Psoas muscle (tissue), 8 donors: ENCODE data around the gene UPF1. TPM values are rescaled to one million over a fixed set of nuclear protein-coding genes. Genes with fewer than 3 reads are reported as not detected.
"Not testable (repeated sequence)": the region's sequence is repeated elsewhere in the genome, so short reads cannot be mapped to it uniquely, and the experiment has no call there.

Source experiments
- ATAC-seq, 4 donors: fragments of 200-7000 bp; cut with Tn5 transposase; one replicate each; pipeline ENCODE4 v1.9.1; 2020; ENCODE audit warnings: moderate library complexity in 3 of 4, mild to moderate bottlenecking in 2 of 4
- DNase-seq, 2 donors: peaks; one replicate each; pipeline ENCODE4 v3.0.0-alpha.2; 2020
- H3K27ac ChIP-seq: fragments of 200-600 bp; one replicate; pipeline ENCODE4 v1.8.0; 2022
- H3K27me3 ChIP-seq, 3 donors: fragments of 200-600 bp in 1 of 3; one replicate each; pipeline versions ENCODE4 v1.6.1 to v1.8.0; 2013 to 2022; ENCODE audit warnings: low read length in 2 of 3, mild to moderate bottlenecking in 2 of 3, moderate library complexity in 1 of 3; ENCODE audit not compliant: insufficient read depth in 3 of 3
- H3K36me3 ChIP-seq, 2 donors: fragments of 200-600 bp in 1 of 2; one replicate each; pipeline versions ENCODE4 v1.6.1 to v1.8.0; 2013 to 2022; ENCODE audit warnings: low read depth in 1 of 2, mild to moderate bottlenecking in 1 of 2, moderate library complexity in 1 of 2; ENCODE audit not compliant: insufficient read depth in 1 of 2
- H3K4me1 ChIP-seq: fragments of 200-600 bp; one replicate; pipeline ENCODE4 v1.8.0; 2022
- H3K4me3 ChIP-seq: fragments of 200-600 bp; one replicate; pipeline ENCODE4 v1.8.0; 2022; ENCODE audit warnings: mild to moderate bottlenecking
- H3K9me3 ChIP-seq: fragments of 200-600 bp; one replicate; pipeline ENCODE4 v1.8.0; 2022
- CTCF ChIP-seq: fragments of 200-600 bp; IDR thresholded peaks from one replicate; pipeline ENCODE4 v1.8.0; 2022; ENCODE audit warnings: antibody characterized with exemption
- WGBS, 3 donors: extraction: QIAGEN DNeasy Blood & Tissue Kit; methylation state at CpG; one replicate each; pipeline versions ENCODE4 v1.1.6 to v1.1.7; 2013; 5-methylcytosine and 5-hydroxymethylcytosine counted together
- intact Hi-C, 2 donors: fragments of 100-400 bp; cut with DNase I; formaldehyde crosslinking; loops; one replicate each; pipeline versions ENCODE4 v1.11.0 to v1.14.2; 2022
- polyA plus RNA-seq, 3 donors: library from polyadenylated mRNA; stranded (reverse); fragments of 200-250 nt; gene quantifications; one replicate each; pipeline ENCODE4 v1.2.3, GENCODE V29; 2013
- total RNA-seq, 4 donors: library from RNA; stranded (reverse); fragmentation: NEBNext Ultra II Directional in 2 of 4; extraction: Animal tissue kit (Norgen Biotek cat#: 25700) in 2 of 4; gene quantifications; one replicate each; pipeline versions ENCODE4 v1.2.1 to v1.2.4, GENCODE V29; 2021 to 2023
- donor health status: healthy with polysubstance abuse.
- donor health status: DM: no; HTN: no; CAD: no; lungs with moderate emphysema.
- donor health status: Bipolar disorder and iron deficiency.
- donor health status: healthy.
- donor health status: DM: yes; HTN: yes; CAD: no.
- donor health status: DM: no; HTN: no; CAD: no.
- donor health status: DM: no; HTN: no; CAD: no.
- donor health status: DM: yes; HTN: yes; CAD: no.

UPF1 gene
- total and polyA plus RNA-seq, 7 donors: 15.6 to 45.0 (median 34.6) TPM

GRCh38 chr19:18809149-18809868, 22.4 kb upstream of the UPF1 start:
- no peak for TF ChIP-seq CTCF
- 29 to 50% (median 31%) methylated on average over 14 of the region's 14 CpGs for WGBS, 3 donors
- Histone ChIP-seq H3K9me3 (no peaks in the 10 kb centered on the region), H3K36me3 (no peaks in the 10 kb centered on the region), H3K4me1 (peaks cover 7% of the 10 kb centered on the region), H3K27ac (no peak overlapping the region), H3K4me3 (peak overlapping the region; percentile 16), H3K27me3 (no peaks in the 10 kb centered on the region)
- DNase-seq (peak; percentile 72 to 83), ATAC-seq (peak; percentile 78 to 95 (median 85))
- intact Hi-C loops: no loop called here

- intact Hi-C loops, H3K9me3 ChIP-seq, ATAC-seq, H3K4me3 ChIP-seq, DNase-seq, H3K4me1 ChIP-seq, H3K27me3 ChIP-seq, H3K36me3 ChIP-seq, H3K27ac ChIP-seq: not testable (repeated sequence)
- WGBS, 3 donors: 91 to 96% (median 93%) methylated on average over 5 of the region's 5 CpGs
Measured at GRCh38 chr19:18811638-18812037, 20.1 kb upstream of the UPF1 start.

- intact Hi-C loops: no loop called here
- H3K4me3 ChIP-seq: no peak overlapping the region
- no peaks in the 10 kb centered on the region for H3K36me3 ChIP-seq
- H3K9me3 ChIP-seq: no peaks in the 10 kb centered on the region
- no peak for TF ChIP-seq CTCF
- peaks cover 7% of the 10 kb centered on the region for H3K4me1 ChIP-seq
- DNase-seq (peak in 1 of 2 donors; percentile 56), ATAC-seq (no peak)
- 19 to 25% (median 25%) methylated on average over 9 of the region's 9 CpGs for WGBS, 3 donors
- H3K27ac ChIP-seq: no peak overlapping the region
- H3K27me3 ChIP-seq: no peaks in the 10 kb centered on the region
Measured at GRCh38 chr19:18814063-18814462, 17.7 kb upstream of the UPF1 start.

GRCh38 chr19:18815673-18816072, 16.1 kb upstream of the UPF1 start:
- Histone ChIP-seq H3K36me3 (no peaks in the 10 kb centered on the region), H3K27ac (no peak overlapping the region), H3K4me3 (no peak overlapping the region), H3K4me1 (no peaks in the 10 kb centered on the region), H3K27me3 (no peaks in the 10 kb centered on the region), H3K9me3 (no peaks in the 10 kb centered on the region)
- DNase-seq: no peak
- 87 to 91% (median 89%) methylated on average over 5 of the region's 5 CpGs for WGBS, 3 donors
- no peak for ATAC-seq
- intact Hi-C loops: no loop called here
- TF ChIP-seq CTCF: no peak

- intact Hi-C loops: not testable (repeated sequence)
Measured at GRCh38 chr19:18816645-18817044, 15.1 kb upstream of the UPF1 start.

GRCh38 chr19:18817574-18817973, 14.2 kb upstream of the UPF1 start:
- TF ChIP-seq CTCF: no peak
- intact Hi-C loops: no loop called here
- no peaks in the 10 kb centered on the region for H3K27me3 ChIP-seq
- no peak overlapping the region for H3K4me3 ChIP-seq
- DNase-seq (no peak), ATAC-seq (no peak)
- H3K4me1 ChIP-seq: no peaks in the 10 kb centered on the region
- no peak overlapping the region for H3K27ac ChIP-seq
- no peaks in the 10 kb centered on the region for H3K9me3 ChIP-seq
- no peaks in the 10 kb centered on the region for H3K36me3 ChIP-seq
- 84 to 88% (median 86%) methylated on average over 9 of the region's 9 CpGs for WGBS, 3 donors

More at GRCh38 chr19:18816645-18817044, 15.1 kb upstream of the UPF1 start:
- H3K36me3 ChIP-seq, H3K4me3 ChIP-seq, H3K9me3 ChIP-seq, ATAC-seq, H3K27me3 ChIP-seq, H3K27ac ChIP-seq, DNase-seq, H3K4me1 ChIP-seq: not testable (repeated sequence)
- WGBS, 3 donors: 55 to 81% (median 74%) methylated on average over 4 of the region's 4 CpGs
